Measurements from ENCODE around the gene GLIPR2.

DNA sequence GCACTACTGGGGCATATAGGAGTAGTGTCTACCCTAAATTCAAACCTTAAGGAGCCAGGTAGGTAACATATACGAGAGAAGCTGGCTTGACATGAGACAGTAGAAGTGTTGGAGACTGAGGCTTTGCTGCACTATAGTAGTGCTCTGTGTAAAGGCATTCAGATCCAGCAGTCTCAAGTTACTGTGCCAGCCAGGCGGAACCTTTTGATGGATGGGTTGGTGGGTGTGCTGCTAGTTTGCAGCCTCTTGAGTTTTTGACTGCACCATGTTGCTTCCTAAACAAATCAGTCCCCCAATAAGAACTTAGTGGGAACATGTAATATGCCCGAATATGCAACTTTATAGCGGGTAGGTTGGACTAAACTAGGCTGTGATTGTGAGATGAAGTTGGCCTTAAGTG, 55.7 kb downstream of the GLIPR2 start:
- TF ChIP-seq POLR2A (IDR thresholded peaks at IDR 0.05) (no peak), CTCF (IDR thresholded peaks at IDR 0.05) (no peak)
